ENCODE data around the gene KRTAP13-3.

- TF ChIP-seq ZC3H10 (CRISPR knock-in tag; IDR thresholded peaks at IDR 0.05) (no peak), ARNTL (CRISPR knock-in tag; IDR thresholded peaks at IDR 0.05; ENCODE audit: borderline replicate concordance, low read depth) (no peak), POU6F1 (CRISPR knock-in tag; IDR thresholded peaks at IDR 0.05; ENCODE audit: borderline replicate concordance, low read depth) (no peak), SNAI2 (CRISPR knock-in tag; IDR thresholded peaks at IDR 0.05) (no peak), BACH2 (CRISPR knock-in tag; IDR thresholded peaks at IDR 0.05; ENCODE audit: borderline replicate concordance) (no peak), ZFP30 (CRISPR knock-in tag; IDR thresholded peaks at IDR 0.05) (no peak), CREB5 (CRISPR knock-in tag; IDR thresholded peaks at IDR 0.05; ENCODE audit: low read depth) (no peak), ZNF70 (CRISPR knock-in tag; IDR thresholded peaks at IDR 0.05) (no peak), RARB (CRISPR knock-in tag; IDR thresholded peaks at IDR 0.05) (no peak)
These were observed 21.3 kb upstream of the KRTAP13-3 start for GRCh38 chr21:30447056-30447455.
